Progenitor cell of endocrine pancreas (in vitro differentiated cells): ENCODE data around the gene PCBP3. TPM values are rescaled to one million over a fixed set of nuclear protein-coding genes. Genes with fewer than 3 reads are reported as not detected.
A peak's percentile ranks its signal among the peaks of the same experiment; 100 is the strongest.
"Not testable (repeated sequence)": the region's sequence is repeated elsewhere in the genome, so short reads cannot be mapped to it uniquely, and the experiment has no call there.

Experiments
- DNase-seq: peaks from one replicate; pipeline ENCODE4 v3.0.0; 2021; ENCODE audit warnings: low spot score; ENCODE audit not compliant: unreplicated experiment
- H3K27ac Mint-ChIP-seq: 2 replicates; pipeline ENCODE4 v1.8.0; 2021; ENCODE audit warnings: mild to moderate bottlenecking, moderate library complexity, mixed read lengths
- H3K27me3 Mint-ChIP-seq: 2 replicates; pipeline ENCODE4 v1.8.0; 2021; ENCODE audit warnings: mixed read lengths
- H3K36me3 Mint-ChIP-seq: 2 replicates; pipeline ENCODE4 v1.8.0; 2022; ENCODE audit warnings: mixed read lengths; ENCODE audit not compliant: insufficient read depth
- H3K4me1 Mint-ChIP-seq: 2 replicates; pipeline ENCODE4 v1.8.0; 2021; ENCODE audit warnings: low read depth, mixed read lengths
- H3K4me3 Mint-ChIP-seq: 2 replicates; pipeline ENCODE4 v1.8.0; 2021; ENCODE audit warnings: low read depth, mild to moderate bottlenecking, moderate library complexity, mixed read lengths
- H3K9me3 Mint-ChIP-seq: 2 replicates; pipeline ENCODE4 v1.8.0; 2021; ENCODE audit warnings: low read depth, mixed read lengths
- CTCF ChIP-seq: fragments of 200-600 bp; sonication (generic); IDR thresholded peaks from one replicate; pipeline ENCODE4 v1.5.0; 2021; ENCODE audit warnings: antibody characterized with exemption, mild to moderate bottlenecking; ENCODE audit not compliant: unreplicated experiment
- total RNA-seq: library from RNA; stranded (reverse); gene quantifications from 2 replicates; pipeline ENCODE4 v1.2.1, GENCODE V29; 2021

PCBP3 gene
- total RNA-seq, 1 donor from 2014 or later: 3.7 TPM

DNA sequence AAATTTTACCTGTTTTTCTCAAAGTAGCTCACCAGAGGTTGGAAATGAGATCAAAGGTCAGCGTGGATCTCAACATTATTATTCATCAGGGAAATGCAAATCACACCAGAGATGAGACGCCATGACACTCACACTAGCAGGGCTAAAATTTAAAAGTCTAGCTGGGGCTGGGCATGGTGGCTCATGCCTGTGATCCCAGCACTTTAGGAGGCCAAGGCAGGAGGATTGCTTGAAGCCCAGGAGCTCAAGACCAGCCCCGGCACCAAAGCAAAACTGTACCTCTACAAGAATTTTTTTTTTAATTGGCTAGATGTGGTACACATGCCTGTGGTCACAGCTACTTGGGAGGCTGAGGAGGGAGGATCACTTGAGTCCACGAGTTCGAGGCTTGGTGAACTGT, 41.4 kb upstream of the PCBP3 start:
- Mint-ChIP-seq H3K36me3 (no peaks in the 10 kb centered on the region), H3K9me3 (peaks cover 12% of the 10 kb centered on the region), H3K27me3 (peaks cover 25% of the 10 kb centered on the region), H3K4me1 (no peaks in the 10 kb centered on the region), H3K27ac (no peak overlapping the region), H3K4me3 (no peak overlapping the region)
- TF ChIP-seq CTCF: no peak
- DNase-seq: no peak

DNA sequence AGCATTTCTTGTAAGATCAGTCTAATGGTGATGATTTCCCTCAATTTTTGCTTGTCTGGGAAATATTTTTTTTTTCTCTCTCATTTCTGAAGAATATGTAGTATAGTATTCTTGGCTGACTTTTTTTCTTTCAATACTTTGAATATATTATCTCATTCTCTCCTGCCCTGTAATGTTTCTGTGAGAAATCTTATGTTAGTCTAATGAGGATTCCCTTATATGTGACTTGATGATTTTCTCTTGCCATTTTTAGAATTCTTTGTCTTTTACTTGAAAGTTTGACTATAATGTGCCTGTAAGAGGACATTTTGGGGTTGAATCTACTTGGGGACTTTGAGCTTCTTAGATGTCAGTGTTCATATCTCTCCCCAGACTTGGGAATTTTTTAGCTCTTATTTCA, 40.0 kb upstream of the PCBP3 start:
- no peak overlapping the region for H3K4me3 Mint-ChIP-seq
- no peak overlapping the region for H3K27ac Mint-ChIP-seq
- H3K4me1 Mint-ChIP-seq: no peaks in the 10 kb centered on the region
- no peak for TF ChIP-seq CTCF
- no peaks in the 10 kb centered on the region for H3K36me3 Mint-ChIP-seq
- DNase-seq: no peak
- peaks cover 35% of the 10 kb centered on the region for H3K27me3 Mint-ChIP-seq
- peaks cover 12% of the 10 kb centered on the region for H3K9me3 Mint-ChIP-seq

DNA sequence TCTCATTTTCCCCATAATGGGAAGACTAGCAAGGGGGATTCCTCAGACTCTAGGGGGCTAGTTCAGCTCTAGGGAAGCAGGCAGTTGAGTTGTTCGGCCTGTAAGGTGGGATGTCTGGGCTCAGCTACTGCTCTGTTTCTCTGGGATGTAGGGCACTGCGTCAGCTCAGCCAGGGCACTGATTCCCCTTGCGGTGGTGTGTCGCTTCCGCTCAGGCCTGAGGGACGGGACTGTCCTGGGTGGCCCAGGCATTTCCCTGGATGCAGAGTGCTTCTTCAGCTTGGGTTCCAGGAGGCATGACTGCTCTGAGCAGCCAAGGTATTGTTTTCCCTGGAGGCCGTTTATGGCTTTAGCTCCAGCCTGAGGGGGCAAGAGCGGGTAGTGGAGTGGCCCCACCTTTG, 38.8 kb upstream of the PCBP3 start:
- H3K4me1 Mint-ChIP-seq, H3K4me3 Mint-ChIP-seq, DNase-seq, H3K36me3 Mint-ChIP-seq, H3K27ac Mint-ChIP-seq: not testable (repeated sequence)
- peaks cover 37% of the 10 kb centered on the region for H3K27me3 Mint-ChIP-seq
- peaks cover 12% of the 10 kb centered on the region for H3K9me3 Mint-ChIP-seq

GRCh38 chr21:45607021-45607908, 36.3 kb upstream of the PCBP3 start:
- H3K27me3 Mint-ChIP-seq: peaks cover 39% of the 10 kb centered on the region
- peaks cover 4% of the 10 kb centered on the region for H3K4me1 Mint-ChIP-seq
- H3K36me3 Mint-ChIP-seq: no peaks in the 10 kb centered on the region
- no peak for TF ChIP-seq CTCF
- H3K9me3 Mint-ChIP-seq: peaks cover 12% of the 10 kb centered on the region
- H3K4me3 Mint-ChIP-seq: no peak overlapping the region
- H3K27ac Mint-ChIP-seq: peak overlapping the region; percentile 21
- no peak for DNase-seq

GRCh38 chr21:45607909-45608295, 35.6 kb upstream of the PCBP3 start:
- Mint-ChIP-seq H3K4me1 (peaks cover 4% of the 10 kb centered on the region), H3K27me3 (peaks cover 43% of the 10 kb centered on the region), H3K4me3 (no peak overlapping the region), H3K9me3 (peaks cover 12% of the 10 kb centered on the region), H3K27ac (no peak overlapping the region), H3K36me3 (no peaks in the 10 kb centered on the region)
- no peak for TF ChIP-seq CTCF
- no peak for DNase-seq

- not testable (repeated sequence) for H3K4me3 Mint-ChIP-seq, H3K36me3 Mint-ChIP-seq, H3K27ac Mint-ChIP-seq, H3K9me3 Mint-ChIP-seq, DNase-seq, H3K4me1 Mint-ChIP-seq
- H3K27me3 Mint-ChIP-seq: peaks cover 43% of the 10 kb centered on the region
Measured at GRCh38 chr21:45608747-45609470, 34.6 kb upstream of the PCBP3 start.

- not testable (repeated sequence) for H3K27ac Mint-ChIP-seq, DNase-seq, H3K36me3 Mint-ChIP-seq, H3K4me1 Mint-ChIP-seq, H3K9me3 Mint-ChIP-seq, H3K4me3 Mint-ChIP-seq
- H3K27me3 Mint-ChIP-seq: peaks cover 39% of the 10 kb centered on the region
Measured at GRCh38 chr21:45609616-45610015, 33.9 kb upstream of the PCBP3 start.
